ENCODE results near the gene TRAPPC1.

TRAPPC1 gene

GRCh38 chr17:7950578-7950977, 18.8 kb upstream of the TRAPPC1 start:
- Histone ChIP-seq H3K27ac (ENCODE audit: poor library complexity, severe bottlenecking) (no peak overlapping the region), H3K27me3 (ENCODE audit: insufficient read depth, poor library complexity, severe bottlenecking) (no peaks in the 10 kb centered on the region), H3K9me3 (ENCODE audit: severe bottlenecking) (no peaks in the 10 kb centered on the region), H3K36me3 (ENCODE audit: low read depth) (peaks cover 43% of the 10 kb centered on the region), H3K4me1 (ENCODE audit: insufficient read depth, poor library complexity, severe bottlenecking) (no peaks in the 10 kb centered on the region), H3K4me3 (ENCODE audit: severe bottlenecking) (no peak overlapping the region)
- ATAC-seq (ENCODE audit: low read depth) (no peak), DNase-seq (ENCODE audit: low spot score) (no peak)
- no peak for TF ChIP-seq CTCF (IDR thresholded peaks at IDR 0.05; ENCODE audit: poor library complexity, severe bottlenecking)

GRCh38 chr17:7947651-7948050, 15.9 kb upstream of the TRAPPC1 start:
- ATAC-seq (ENCODE audit: low read depth) = no peak
- H3K9me3 ChIP-seq (ENCODE audit: severe bottlenecking) = no peaks in the 10 kb centered on the region
- no peak overlapping the region for H3K27ac ChIP-seq (ENCODE audit: poor library complexity, severe bottlenecking)
- no peak overlapping the region for H3K4me3 ChIP-seq (ENCODE audit: severe bottlenecking)
- no peaks in the 10 kb centered on the region for H3K4me1 ChIP-seq (ENCODE audit: insufficient read depth, poor library complexity, severe bottlenecking)
- no peak for TF ChIP-seq CTCF (IDR thresholded peaks at IDR 0.05; ENCODE audit: poor library complexity, severe bottlenecking)
- H3K36me3 ChIP-seq (ENCODE audit: low read depth) = peaks cover 70% of the 10 kb centered on the region
- H3K27me3 ChIP-seq (ENCODE audit: insufficient read depth, poor library complexity, severe bottlenecking) = no peaks in the 10 kb centered on the region
- no peak for DNase-seq (ENCODE audit: low spot score)

GRCh38 chr17:7946441-7946840, 14.7 kb upstream of the TRAPPC1 start:
- Histone ChIP-seq H3K9me3 (ENCODE audit: severe bottlenecking) (no peaks in the 10 kb centered on the region), H3K4me1 (ENCODE audit: insufficient read depth, poor library complexity, severe bottlenecking) (no peaks in the 10 kb centered on the region), H3K27ac (ENCODE audit: poor library complexity, severe bottlenecking) (no peak overlapping the region), H3K4me3 (ENCODE audit: severe bottlenecking) (no peak overlapping the region), H3K36me3 (ENCODE audit: low read depth) (peaks cover 75% of the 10 kb centered on the region), H3K27me3 (ENCODE audit: insufficient read depth, poor library complexity, severe bottlenecking) (no peaks in the 10 kb centered on the region)
- no peak for TF ChIP-seq CTCF (IDR thresholded peaks at IDR 0.05; ENCODE audit: poor library complexity, severe bottlenecking)
- DNase-seq (ENCODE audit: low spot score) (no peak), ATAC-seq (ENCODE audit: low read depth) (no peak)

- no peak overlapping the region for H3K27ac ChIP-seq (ENCODE audit: poor library complexity, severe bottlenecking)
- DNase-seq (ENCODE audit: low spot score) (no peak), ATAC-seq (ENCODE audit: low read depth) (no peak)
- no peaks in the 10 kb centered on the region for H3K9me3 ChIP-seq (ENCODE audit: severe bottlenecking)
- no peak for TF ChIP-seq CTCF (IDR thresholded peaks at IDR 0.05; ENCODE audit: poor library complexity, severe bottlenecking)
- peaks cover 81% of the 10 kb centered on the region for H3K36me3 ChIP-seq (ENCODE audit: low read depth)
- H3K4me1 ChIP-seq (ENCODE audit: insufficient read depth, poor library complexity, severe bottlenecking) = no peaks in the 10 kb centered on the region
- H3K4me3 ChIP-seq (ENCODE audit: severe bottlenecking) = no peak overlapping the region
- no peaks in the 10 kb centered on the region for H3K27me3 ChIP-seq (ENCODE audit: insufficient read depth, poor library complexity, severe bottlenecking)
Observed at GRCh38 chr17:7945651-7946050, 13.9 kb upstream of the TRAPPC1 start.

GRCh38 chr17:7944326-7944725, 12.6 kb upstream of the TRAPPC1 start:
- ATAC-seq (ENCODE audit: low read depth) = no peak
- no peak for DNase-seq (ENCODE audit: low spot score)
- Histone ChIP-seq H3K4me1 (ENCODE audit: insufficient read depth, poor library complexity, severe bottlenecking) (no peaks in the 10 kb centered on the region), H3K9me3 (ENCODE audit: severe bottlenecking) (no peaks in the 10 kb centered on the region), H3K27me3 (ENCODE audit: insufficient read depth, poor library complexity, severe bottlenecking) (no peaks in the 10 kb centered on the region), H3K36me3 (ENCODE audit: low read depth) (peaks cover 84% of the 10 kb centered on the region), H3K4me3 (ENCODE audit: severe bottlenecking) (no peak overlapping the region), H3K27ac (ENCODE audit: poor library complexity, severe bottlenecking) (no peak overlapping the region)
- TF ChIP-seq CTCF (IDR thresholded peaks at IDR 0.05; ENCODE audit: poor library complexity, severe bottlenecking) = no peak

Data from RWPE2 (cell line).